Peyer's patch (tissue), 4 donors: ENCODE measurements around the gene NPC1.

Experiments
- CTCF ChIP-seq, 6 experiments: fragments of 450-650 bp in 4 of 6; fragments of 200-600 bp in 2 of 6; sonication (generic) in 1 of 6; IDR thresholded peaks; one replicate each; pipeline ENCODE4 v1.5.1; 2017 to 2019; ENCODE audit warnings: antibody characterized with exemption in 6 of 6, mild to moderate bottlenecking in 3 of 6, moderate library complexity in 1 of 6
- POLR2A ChIP-seq, 2 donors: fragments of 450-650 bp; IDR thresholded peaks; one replicate each; pipeline ENCODE4 v1.5.1; 2017; ENCODE audit warnings: antibody characterized with exemption in 2 of 2, mild to moderate bottlenecking in 2 of 2, moderate library complexity in 2 of 2

GRCh38 chr18:23548275-23548674 lies 38.0 kb downstream of the NPC1 start:
- TF ChIP-seq POLR2A (IDR thresholded peaks at IDR 0.05) (no peak), CTCF (IDR thresholded peaks at IDR 0.05) (no peak)
